Panc1 (cell line): ENCODE results near the gene FHIT. TPM values are rescaled to one million over a fixed set of nuclear protein-coding genes. Genes with fewer than 3 reads are reported as not detected.

Experiments
- ATAC-seq: fragments of 200-7000 bp; cut with Tn5 transposase; 2 replicates; pipeline ENCODE4 v1.9.1; 2020; ENCODE audit warnings: mild to moderate bottlenecking, moderate library complexity
- BruUV-seq: library from RNA; stranded (reverse); fragments of 400-500 nt; replicated peaks from 2 replicates; lab custom pipeline; 2021; lab: Mats Ljungman, UMichigan
- CTCF ChIA-PET: fragments of 300-600 bp; sonication (Branson Sonifier 250); formaldehyde crosslinking; loops from one replicate; lab custom pipeline; 2022; ENCODE audit warnings: antibody characterized with exemption; lab: Charles Lee
- POLR2A ChIA-PET: fragments of 300-600 bp; sonication (Branson Sonifier 250); formaldehyde crosslinking; loops from one replicate; lab custom pipeline; 2022; ENCODE audit warnings: antibody characterized with exemption; lab: Charles Lee
- DNase-seq: peaks from one replicate; pipeline ENCODE4 v3.0.0-alpha.2; 2010; ENCODE audit warnings: low read depth, low spot score
- H3K27ac ChIP-seq: 2 replicates; pipeline ENCODE4 v1.5.1; 2011; ENCODE audit warnings: mild to moderate bottlenecking, low read length, inconsistent platforms
- H3K27me3 ChIP-seq: fragments of 200-500 bp; sonication (Bioruptor generic); 2 replicates; pipeline ENCODE4 v1.6.0; 2014; ENCODE audit warnings: low read length, inconsistent platforms; ENCODE audit not compliant: control insufficient read depth, insufficient read depth
- H3K36me3 ChIP-seq: fragments of 200-500 bp; sonication (Bioruptor generic); 2 replicates; pipeline ENCODE4 v1.5.1; 2014; ENCODE audit warnings: inconsistent platforms, mild to moderate bottlenecking, low read length, moderate library complexity; ENCODE audit not compliant: control insufficient read depth, insufficient read depth
- H3K4me1 ChIP-seq: 2 replicates; pipeline ENCODE4 v1.5.1; 2011; ENCODE audit warnings: inconsistent platforms, mild to moderate bottlenecking, low read length, moderate library complexity; ENCODE audit not compliant: control insufficient read depth, insufficient read depth
- H3K4me3 ChIP-seq, 2 experiments: 2 replicates each; pipeline ENCODE4 v1.5.1; 2011 to 2012; ENCODE audit warnings: low read depth in 2 of 2, low read length in 2 of 2, mild to moderate bottlenecking in 2 of 2, inconsistent platforms in 1 of 2, moderate library complexity in 1 of 2
- H3K9me3 ChIP-seq: fragments of 200-500 bp; sonication (Bioruptor generic); 2 replicates; pipeline ENCODE4 v1.5.1; 2014; ENCODE audit warnings: low read depth, mild to moderate bottlenecking, inconsistent platforms, low read length, moderate library complexity; ENCODE audit not compliant: control insufficient read depth, insufficient read depth
- POLR2AphosphoS5 ChIP-seq: IDR thresholded peaks from 2 replicates; pipeline ENCODE4 v1.6.1; 2012; ENCODE audit warnings: mild to moderate bottlenecking, low read depth, low read length, moderate library complexity
- SIN3A ChIP-seq: IDR thresholded peaks from 2 replicates; pipeline ENCODE4 v1.6.1; 2012; ENCODE audit warnings: low read depth, mild to moderate bottlenecking, low read length, moderate library complexity, borderline replicate concordance; ENCODE audit not compliant: insufficient read depth
- TCF7L2 ChIP-seq: IDR thresholded peaks from 2 replicates; pipeline ENCODE4 v1.6.1; 2011; ENCODE audit warnings: mild to moderate bottlenecking, low read depth, low read length, inconsistent platforms
- in situ Hi-C: cut with HindIII; loops from 2 replicates; pipeline ENCODE4 v1.10.0; 2016; ENCODE audit warnings: low sequenced_read_pairs, low pct_unique_long_range_greater_than_20kb
- intact Hi-C: fragments of 100-400 bp; cut with micrococcal nuclease; formaldehyde crosslinking; loops from one replicate; pipeline ENCODE4 v1.10.0; 2022; ENCODE audit not compliant: unreplicated experiment
- total RNA-seq: library from RNA; stranded (reverse); gene quantifications from one replicate; pipeline ENCODE4 v1.2.1, GENCODE V29; 2021; ENCODE audit not compliant: unreplicated experiment
- TF ChIP-seq, protein P1 (sequence below): fragments of 450-650 bp; IDR thresholded peaks from 2 replicates; pipeline ENCODE4 v1.5.1; 2017; ENCODE audit warnings: mild to moderate bottlenecking
- TF ChIP-seq, protein P2 (sequence below), 2 experiments: IDR thresholded peaks; 2 replicates each; pipeline ENCODE4 v1.6.1; 2011 to 2012; ENCODE audit warnings: low read depth in 2 of 2, control low read depth in 1 of 2, low read length in 1 of 2, mild to moderate bottlenecking in 1 of 2, moderate library complexity in 1 of 2; ENCODE audit not compliant: insufficient read depth in 1 of 2

FHIT gene
- total RNA-seq, 1 experiment from 2014 or later: 2.2 TPM

DNA sequence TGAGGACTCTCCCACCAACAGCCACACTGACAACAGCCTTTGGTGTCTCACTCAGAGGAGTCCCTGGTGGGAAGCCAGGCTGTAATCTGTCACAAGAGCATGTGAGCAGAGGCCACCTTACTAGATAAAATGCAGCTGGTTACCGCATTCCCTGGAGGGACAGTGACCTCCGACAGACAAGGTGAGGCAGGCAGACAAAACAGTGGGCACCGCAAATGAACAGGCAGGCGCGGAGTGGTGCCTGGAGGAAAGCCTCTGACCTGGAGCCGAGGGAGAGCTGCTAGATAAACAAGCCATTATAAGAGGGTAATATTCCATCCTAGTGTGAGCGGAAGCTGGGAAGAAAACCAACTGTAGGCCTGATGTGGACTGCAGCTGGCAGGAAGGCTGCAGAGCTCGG lies 736.4 kb downstream of the FHIT start:
- Histone ChIP-seq H3K36me3 (no peaks in the 10 kb centered on the region), H3K27me3 (no peaks in the 10 kb centered on the region), H3K4me1 (no peaks in the 10 kb centered on the region), H3K4me3 (no peak overlapping the region), H3K27ac (no peak overlapping the region), H3K9me3 (no peaks in the 10 kb centered on the region)
- ATAC-seq (no peak), DNase-seq (no peak)
- in situ Hi-C loops: no loop called here
- intact Hi-C loops: no loop called here
- TF ChIP-seq, protein P1, sequence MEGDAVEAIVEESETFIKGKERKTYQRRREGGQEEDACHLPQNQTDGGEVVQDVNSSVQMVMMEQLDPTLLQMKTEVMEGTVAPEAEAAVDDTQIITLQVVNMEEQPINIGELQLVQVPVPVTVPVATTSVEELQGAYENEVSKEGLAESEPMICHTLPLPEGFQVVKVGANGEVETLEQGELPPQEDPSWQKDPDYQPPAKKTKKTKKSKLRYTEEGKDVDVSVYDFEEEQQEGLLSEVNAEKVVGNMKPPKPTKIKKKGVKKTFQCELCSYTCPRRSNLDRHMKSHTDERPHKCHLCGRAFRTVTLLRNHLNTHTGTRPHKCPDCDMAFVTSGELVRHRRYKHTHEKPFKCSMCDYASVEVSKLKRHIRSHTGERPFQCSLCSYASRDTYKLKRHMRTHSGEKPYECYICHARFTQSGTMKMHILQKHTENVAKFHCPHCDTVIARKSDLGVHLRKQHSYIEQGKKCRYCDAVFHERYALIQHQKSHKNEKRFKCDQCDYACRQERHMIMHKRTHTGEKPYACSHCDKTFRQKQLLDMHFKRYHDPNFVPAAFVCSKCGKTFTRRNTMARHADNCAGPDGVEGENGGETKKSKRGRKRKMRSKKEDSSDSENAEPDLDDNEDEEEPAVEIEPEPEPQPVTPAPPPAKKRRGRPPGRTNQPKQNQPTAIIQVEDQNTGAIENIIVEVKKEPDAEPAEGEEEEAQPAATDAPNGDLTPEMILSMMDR: no peak
- TF ChIP-seq SIN3A: no peak
- TF ChIP-seq POLR2AphosphoS5: no peak
- TF ChIP-seq, protein P2, sequence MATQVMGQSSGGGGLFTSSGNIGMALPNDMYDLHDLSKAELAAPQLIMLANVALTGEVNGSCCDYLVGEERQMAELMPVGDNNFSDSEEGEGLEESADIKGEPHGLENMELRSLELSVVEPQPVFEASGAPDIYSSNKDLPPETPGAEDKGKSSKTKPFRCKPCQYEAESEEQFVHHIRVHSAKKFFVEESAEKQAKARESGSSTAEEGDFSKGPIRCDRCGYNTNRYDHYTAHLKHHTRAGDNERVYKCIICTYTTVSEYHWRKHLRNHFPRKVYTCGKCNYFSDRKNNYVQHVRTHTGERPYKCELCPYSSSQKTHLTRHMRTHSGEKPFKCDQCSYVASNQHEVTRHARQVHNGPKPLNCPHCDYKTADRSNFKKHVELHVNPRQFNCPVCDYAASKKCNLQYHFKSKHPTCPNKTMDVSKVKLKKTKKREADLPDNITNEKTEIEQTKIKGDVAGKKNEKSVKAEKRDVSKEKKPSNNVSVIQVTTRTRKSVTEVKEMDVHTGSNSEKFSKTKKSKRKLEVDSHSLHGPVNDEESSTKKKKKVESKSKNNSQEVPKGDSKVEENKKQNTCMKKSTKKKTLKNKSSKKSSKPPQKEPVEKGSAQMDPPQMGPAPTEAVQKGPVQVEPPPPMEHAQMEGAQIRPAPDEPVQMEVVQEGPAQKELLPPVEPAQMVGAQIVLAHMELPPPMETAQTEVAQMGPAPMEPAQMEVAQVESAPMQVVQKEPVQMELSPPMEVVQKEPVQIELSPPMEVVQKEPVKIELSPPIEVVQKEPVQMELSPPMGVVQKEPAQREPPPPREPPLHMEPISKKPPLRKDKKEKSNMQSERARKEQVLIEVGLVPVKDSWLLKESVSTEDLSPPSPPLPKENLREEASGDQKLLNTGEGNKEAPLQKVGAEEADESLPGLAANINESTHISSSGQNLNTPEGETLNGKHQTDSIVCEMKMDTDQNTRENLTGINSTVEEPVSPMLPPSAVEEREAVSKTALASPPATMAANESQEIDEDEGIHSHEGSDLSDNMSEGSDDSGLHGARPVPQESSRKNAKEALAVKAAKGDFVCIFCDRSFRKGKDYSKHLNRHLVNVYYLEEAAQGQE (IDR thresholded peaks at IDR 0.05; ENCODE audit: insufficient read depth in 1 of 2, low read depth in 2 of 2, low read length in 1 of 2): no peak
- TF ChIP-seq TCF7L2: no peak
- POLR2A ChIA-PET: interaction anchor here (0.6 kb wide), 1 partner anchor 270 kb away, joined by 4 read pairs; no protein-coding TSS in a partner anchor
- CTCF ChIA-PET: no interaction called here
- BruUV-seq: no TSS peak

DNA sequence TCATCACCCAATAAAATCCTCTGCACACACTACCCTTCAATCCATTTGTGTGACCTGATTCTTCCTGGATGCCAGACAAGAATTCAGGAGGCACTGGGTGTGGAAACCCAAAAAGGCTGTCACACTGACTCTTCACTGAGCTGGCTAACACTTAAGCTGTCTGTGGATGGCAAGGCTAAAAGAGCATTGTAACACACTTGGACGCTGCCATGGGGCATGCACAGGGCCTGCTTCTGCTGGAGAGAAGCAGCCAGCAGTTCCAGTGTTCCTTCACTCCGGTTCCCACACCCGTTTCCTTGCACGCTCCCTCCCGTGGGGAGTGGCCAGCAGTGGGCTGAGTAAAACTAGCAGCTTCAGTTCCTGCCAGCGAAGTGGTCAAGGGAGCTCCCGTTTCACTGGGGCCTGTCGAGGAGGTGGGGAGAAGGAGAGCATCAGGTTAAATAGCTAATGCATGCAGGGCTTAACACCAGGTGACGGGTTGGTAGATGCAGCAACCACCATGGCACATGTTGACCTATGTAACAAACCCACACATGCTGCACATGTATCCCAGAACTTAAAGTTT lies 737.1 kb downstream of the FHIT start:
- no peaks in the 10 kb centered on the region for H3K27me3 ChIP-seq
- no peaks in the 10 kb centered on the region for H3K9me3 ChIP-seq
- intact Hi-C loops: no loop called here
- POLR2A ChIA-PET: no interaction called here
- BruUV-seq: no TSS peak
- no peak overlapping the region for H3K27ac ChIP-seq
- DNase-seq: no peak
- ATAC-seq: no peak
- no peaks in the 10 kb centered on the region for H3K36me3 ChIP-seq
- TF ChIP-seq TCF7L2 (no peak), SIN3A (no peak), POLR2AphosphoS5 (no peak)
- TF ChIP-seq, protein P1: no peak
- TF ChIP-seq, protein P2 (IDR thresholded peaks at IDR 0.05; ENCODE audit: insufficient read depth in 1 of 2, low read depth in 2 of 2, low read length in 1 of 2): no peak
- CTCF ChIA-PET: no interaction called here
- no peak overlapping the region for H3K4me3 ChIP-seq
- in situ Hi-C loops: no loop called here
- no peaks in the 10 kb centered on the region for H3K4me1 ChIP-seq
